Stomach (tissue), 9 donors: ENCODE data around the gene ARID1B. TPM values are rescaled to one million over a fixed set of nuclear protein-coding genes. Genes with fewer than 3 reads are reported as not detected.
A peak's percentile ranks its signal among the peaks of the same experiment; 100 is the strongest.

Source experiments
- DNase-seq, 2 donors: peaks; one replicate each; pipeline versions ENCODE4 v3.0.0 to v3.0.0-alpha.2; 2013 to 2019
- H3K27ac ChIP-seq, 5 donors: fragments of 200-600 bp in 4 of 5; sonication (generic) in 4 of 5; one replicate each; pipeline ENCODE4 v1.5.1; 2013 to 2019; ENCODE audit warnings: mild to moderate bottlenecking in 1 of 5, moderate library complexity in 1 of 5
- H3K27me3 ChIP-seq, 3 donors: fragments of 200-600 bp; sonication (generic); one replicate each; pipeline ENCODE4 v1.5.1; 2017 to 2019; ENCODE audit warnings: mixed run types in 1 of 3
- H3K36me3 ChIP-seq, 4 donors: fragments of 200-600 bp; sonication (generic); 1 replicate in 3 of 4; 2 replicates in 1 of 4; pipeline ENCODE4 v1.5.1; 2016 to 2019
- H3K4me1 ChIP-seq, 4 donors: fragments of 200-600 bp; sonication (generic); one replicate each; pipeline ENCODE4 v1.5.1; 2016 to 2019
- H3K4me3 ChIP-seq, 4 donors: fragments of 200-600 bp; sonication (generic) in 3 of 4; one replicate each; pipeline ENCODE4 v1.5.1; 2016 to 2019; ENCODE audit warnings: mild to moderate bottlenecking in 1 of 4
- H3K9me3 ChIP-seq, 4 donors: fragments of 200-600 bp; sonication (generic); one replicate each; pipeline ENCODE4 v1.5.1; 2016 to 2019
- EP300 ChIP-seq: sonication (generic); formaldehyde crosslinking; IDR thresholded peaks from one replicate; pipeline ENCODE4 v1.6.1; 2017; ENCODE audit warnings: antibody characterized with exemption
- POLR2A ChIP-seq, 4 donors: fragments of 450-650 bp; IDR thresholded peaks; one replicate each; pipeline ENCODE4 v1.6.1; 2016; ENCODE audit warnings: antibody characterized with exemption in 4 of 4, control low read depth in 2 of 4, mild to moderate bottlenecking in 1 of 4, moderate library complexity in 1 of 4
- POLR2AphosphoS5 ChIP-seq, 3 donors: sonication (generic); formaldehyde crosslinking; IDR thresholded peaks; one replicate each; pipeline ENCODE4 v1.6.1; 2016; ENCODE audit warnings: antibody characterized with exemption in 3 of 3
- WGBS, 5 donors: extraction: QIAGEN DNeasy Blood & Tissue Kit in 3 of 5; methylation state at CpG; one replicate each; pipeline versions ENCODE4 v1.1.5 to v1.1.7; 2013 to 2018; 5-methylcytosine and 5-hydroxymethylcytosine counted together
- intact Hi-C: fragments of 100-400 bp; cut with DNase I; formaldehyde crosslinking; loops from one replicate; pipeline ENCODE4 v1.15.1; 2023; ENCODE audit warnings: low total_unique reads
- polyA plus RNA-seq, 3 donors: library from polyadenylated mRNA; stranded (reverse); fragments of 200-250 nt; gene quantifications; one replicate each; pipeline ENCODE4 v1.2.3, GENCODE V29; 2013
- total RNA-seq, 5 donors: library from RNA; depleted of rRNA; stranded (reverse); fragments of >200 nt; gene quantifications; one replicate each; pipeline versions ENCODE4 v1.1.0 to v1.2.3, GENCODE V29; 2014 to 2016
- TF ChIP-seq, protein P1 (sequence below), 7 experiments: fragments of 450-650 bp in 4 of 7; fragments of 200-600 bp in 3 of 7; sonication (generic) in 3 of 7; IDR thresholded peaks; one replicate each; pipeline ENCODE4 v1.5.1; 2016 to 2019; ENCODE audit warnings: antibody characterized with exemption in 7 of 7, control low read depth in 2 of 7, mild to moderate bottlenecking in 1 of 7
- donor health status: healthy with polysubstance abuse.
- donor health status: Bipolar disorder and iron deficiency.
- donor health status: healthy.

Gene ARID1B
- total and polyA plus RNA-seq, 8 donors: 8.8 to 183 (median 48.3) TPM

DNA sequence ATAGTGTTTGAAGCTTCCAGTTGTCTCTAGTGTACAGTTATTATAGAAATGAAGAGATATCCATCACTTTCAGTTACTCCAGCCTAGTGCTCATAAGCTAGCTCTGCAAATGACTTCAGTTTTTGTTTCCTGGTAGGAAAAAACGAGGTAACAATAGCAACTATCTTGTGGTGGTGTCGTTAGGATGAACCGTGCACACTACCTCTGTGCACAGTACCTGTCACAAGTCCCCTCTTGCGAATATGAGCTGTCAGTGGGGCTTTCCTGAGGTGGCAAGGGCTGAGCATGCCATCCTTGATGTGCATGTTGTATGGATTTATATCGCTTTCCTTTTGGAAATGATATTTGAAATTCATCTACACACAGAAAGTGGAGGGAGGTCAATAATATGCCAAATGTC is 151.8 kb downstream of the ARID1B start:
- Histone ChIP-seq H3K36me3 (no peaks in the 10 kb centered on the region), H3K4me1 (peaks cover 34 to 71% (median 46%) of the 10 kb centered on the region in 4 donors), H3K27ac (no peak overlapping the region), H3K4me3 (no peak overlapping the region), H3K9me3 (no peaks in the 10 kb centered on the region), H3K27me3 (no peaks in the 10 kb centered on the region)
- DNase-seq: no peak
- TF ChIP-seq POLR2AphosphoS5 (IDR thresholded peaks at IDR 0.05): no peak
- TF ChIP-seq, protein P1, sequence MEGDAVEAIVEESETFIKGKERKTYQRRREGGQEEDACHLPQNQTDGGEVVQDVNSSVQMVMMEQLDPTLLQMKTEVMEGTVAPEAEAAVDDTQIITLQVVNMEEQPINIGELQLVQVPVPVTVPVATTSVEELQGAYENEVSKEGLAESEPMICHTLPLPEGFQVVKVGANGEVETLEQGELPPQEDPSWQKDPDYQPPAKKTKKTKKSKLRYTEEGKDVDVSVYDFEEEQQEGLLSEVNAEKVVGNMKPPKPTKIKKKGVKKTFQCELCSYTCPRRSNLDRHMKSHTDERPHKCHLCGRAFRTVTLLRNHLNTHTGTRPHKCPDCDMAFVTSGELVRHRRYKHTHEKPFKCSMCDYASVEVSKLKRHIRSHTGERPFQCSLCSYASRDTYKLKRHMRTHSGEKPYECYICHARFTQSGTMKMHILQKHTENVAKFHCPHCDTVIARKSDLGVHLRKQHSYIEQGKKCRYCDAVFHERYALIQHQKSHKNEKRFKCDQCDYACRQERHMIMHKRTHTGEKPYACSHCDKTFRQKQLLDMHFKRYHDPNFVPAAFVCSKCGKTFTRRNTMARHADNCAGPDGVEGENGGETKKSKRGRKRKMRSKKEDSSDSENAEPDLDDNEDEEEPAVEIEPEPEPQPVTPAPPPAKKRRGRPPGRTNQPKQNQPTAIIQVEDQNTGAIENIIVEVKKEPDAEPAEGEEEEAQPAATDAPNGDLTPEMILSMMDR (IDR thresholded peaks at IDR 0.05): no peak
- intact Hi-C loops: no loop called here
- WGBS, 5 donors: 78 to 91% (median 84%) methylated on average over 5 of the region's 5 CpGs

DNA sequence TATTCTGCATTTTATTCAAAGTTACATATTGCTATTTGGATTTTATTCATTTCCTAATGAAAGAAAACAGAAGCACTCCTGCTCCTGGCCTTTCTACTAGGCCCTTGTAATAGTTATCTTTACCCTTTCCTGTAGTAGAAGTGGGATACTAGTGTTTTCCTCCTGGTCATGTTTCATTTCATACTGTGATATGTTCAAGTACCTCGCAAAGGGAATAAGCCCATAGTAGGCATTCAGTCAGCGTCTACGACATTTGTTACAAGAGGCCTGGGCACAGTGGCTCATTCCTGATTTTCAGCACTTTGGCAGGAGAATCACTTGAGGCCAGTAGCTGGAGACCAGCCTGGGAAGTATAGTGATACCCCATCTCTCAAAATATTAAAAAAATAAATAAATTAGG is 154.1 kb downstream of the ARID1B start:
- intact Hi-C loops: no loop called here
- 96 to 100% (median 99%) methylated on average over 3 of the region's 3 CpGs for WGBS, 5 donors

DNA sequence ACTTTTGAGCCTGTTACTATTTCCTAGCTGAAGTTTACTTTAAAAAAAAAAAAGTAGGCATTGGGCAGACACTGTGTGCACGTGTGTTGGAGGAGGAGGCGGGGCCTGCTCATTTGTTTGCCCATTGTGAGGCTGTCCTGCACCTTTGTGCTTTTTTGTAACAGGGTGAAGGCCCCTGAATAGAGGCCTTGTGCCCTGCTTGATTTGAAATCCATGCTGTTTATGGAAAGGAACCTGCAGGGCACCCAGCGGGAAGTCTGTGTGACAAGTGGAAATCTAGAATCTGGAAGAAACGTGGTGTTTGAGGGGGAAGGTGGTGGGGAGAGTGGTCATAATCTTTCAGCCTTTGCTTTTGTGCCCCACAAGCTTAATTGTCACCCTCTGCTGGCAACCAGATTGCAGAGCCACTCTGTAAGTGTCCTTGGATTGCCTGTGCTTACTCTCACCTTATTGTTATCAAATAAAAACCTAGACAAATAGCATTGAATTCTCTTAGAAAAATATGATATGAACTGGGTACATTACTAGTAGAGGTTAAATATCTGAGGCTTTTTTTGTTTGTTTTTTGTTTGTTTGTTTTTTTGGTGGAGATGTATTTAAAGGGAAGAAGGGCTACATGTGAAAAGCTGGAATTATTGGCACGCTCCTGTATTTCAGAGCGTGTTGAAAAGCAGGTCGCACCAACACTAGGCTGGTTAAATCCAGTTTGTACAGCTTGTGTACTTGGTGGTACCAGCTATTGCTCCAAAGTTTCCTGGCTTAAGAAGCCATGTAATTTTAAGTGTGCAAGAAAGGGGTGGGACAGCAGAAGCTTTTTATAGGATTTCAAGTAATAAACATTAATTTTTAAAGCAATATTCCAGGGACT is 156.3 kb downstream of the ARID1B start:
- Histone ChIP-seq H3K4me1 (peaks cover 34 to 64% (median 48%) of the 10 kb centered on the region in 4 donors), H3K9me3 (no peaks in the 10 kb centered on the region), H3K4me3 (no peak overlapping the region), H3K27ac (peak overlapping the region; percentile 42 to 73 (median 68)), H3K36me3 (peaks cover 0 to 5% (median 2%) of the 10 kb centered on the region in 4 donors), H3K27me3 (no peaks in the 10 kb centered on the region)
- intact Hi-C loops: no loop called here
- TF ChIP-seq, protein P1 (IDR thresholded peaks at IDR 0.05): no peak
- TF ChIP-seq POLR2AphosphoS5 (IDR thresholded peaks at IDR 0.05): peak in 1 of 3 donors; percentile 28
- DNase-seq: peak; percentile 80 to 82
- 20 to 36% (median 30%) methylated on average over 7 of the region's 7 CpGs for WGBS, 5 donors

More for the DNA sequence above, 154.1 kb downstream of the ARID1B start:
- H3K27me3 ChIP-seq: no peaks in the 10 kb centered on the region
- H3K36me3 ChIP-seq: peaks cover 0 to 5% (median 2%) of the 10 kb centered on the region in 4 donors
- H3K4me3 ChIP-seq: no peak overlapping the region
- DNase-seq: no peak
- H3K4me1 ChIP-seq: peaks cover 29 to 68% (median 47%) of the 10 kb centered on the region in 4 donors
- TF ChIP-seq EP300: no peak
- TF ChIP-seq POLR2AphosphoS5 (IDR thresholded peaks at IDR 0.05): no peak
- H3K27ac ChIP-seq: no peak overlapping the region
- H3K9me3 ChIP-seq: no peaks in the 10 kb centered on the region

DNA sequence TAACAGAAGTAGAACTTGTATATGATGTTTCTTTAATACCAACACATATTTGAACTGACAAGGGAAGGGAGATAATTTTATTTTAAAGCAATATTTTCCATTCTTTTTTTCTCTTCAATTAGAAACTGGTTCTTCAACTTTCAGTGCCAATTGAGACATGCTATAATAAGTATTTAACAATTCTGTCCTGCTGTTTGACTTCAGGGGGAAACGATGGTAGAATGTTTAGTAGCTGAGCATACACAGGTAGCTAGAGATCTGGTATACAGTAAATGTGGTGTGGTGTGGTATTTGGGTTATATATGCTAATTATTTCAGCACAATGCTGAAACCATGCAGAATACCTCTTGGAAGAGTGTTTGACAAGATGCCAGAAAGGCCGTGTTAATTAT is 156.9 kb downstream of the ARID1B start:
- H3K36me3 ChIP-seq: peaks cover 0 to 5% (median 2%) of the 10 kb centered on the region in 4 donors
- no peaks in the 10 kb centered on the region for H3K9me3 ChIP-seq
- intact Hi-C loops: no loop called here
- peaks cover 40 to 68% (median 55%) of the 10 kb centered on the region in 4 donors for H3K4me1 ChIP-seq
- no peaks in the 10 kb centered on the region for H3K27me3 ChIP-seq
- TF ChIP-seq, protein P1 (IDR thresholded peaks at IDR 0.05): no peak
- peak in 1 of 2 donors; percentile 71 for DNase-seq
- 35 to 50% (median 38%) methylated on average over 2 of the region's 2 CpGs for WGBS, 5 donors
- peak overlapping the region in 4 of 5 donors; percentile 42 to 73 (median 66) for H3K27ac ChIP-seq
- H3K4me3 ChIP-seq: no peak overlapping the region

DNA sequence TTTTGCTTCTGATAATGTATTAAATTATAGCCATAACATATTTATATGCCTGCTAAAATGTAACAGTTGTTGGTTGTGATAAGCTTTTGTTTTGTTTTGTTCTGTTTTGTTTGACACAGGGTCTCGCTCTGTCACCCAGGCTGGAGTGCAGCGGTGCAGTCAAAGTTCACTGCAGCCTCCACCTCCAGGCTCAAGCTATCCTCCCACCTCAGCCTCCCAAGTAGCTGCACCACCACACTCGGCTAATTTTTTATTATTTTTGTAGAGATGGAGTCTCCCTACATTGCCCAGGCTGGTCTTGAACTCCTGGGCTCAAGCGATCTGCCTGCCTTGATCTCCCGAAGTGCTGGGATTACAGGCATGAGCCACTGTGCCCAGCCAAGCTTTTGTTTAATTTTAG is 157.8 kb downstream of the ARID1B start:
- WGBS, 5 donors: 91 to 97% (median 93%) methylated on average over 5 of the region's 5 CpGs
- Histone ChIP-seq H3K27ac (peak overlapping the region in 3 of 5 donors; percentile 17 to 73 (median 63)), H3K4me3 (no peak overlapping the region), H3K27me3 (no peaks in the 10 kb centered on the region), H3K4me1 (peaks cover 45 to 77% (median 61%) of the 10 kb centered on the region in 4 donors), H3K9me3 (no peaks in the 10 kb centered on the region), H3K36me3 (peaks cover 0 to 5% (median 2%) of the 10 kb centered on the region in 4 donors)
- TF ChIP-seq POLR2AphosphoS5 (IDR thresholded peaks at IDR 0.05): no peak
- TF ChIP-seq EP300: no peak
- no peak for TF ChIP-seq POLR2A (IDR thresholded peaks at IDR 0.05)
- intact Hi-C loops: no loop called here
- no peak for DNase-seq
